Eye (tissue), 1 donor: ENCODE data around the gene TKT.
"Not testable (repeated sequence)": the region's sequence is repeated elsewhere in the genome, so short reads cannot be mapped to it uniquely, and the experiment has no call there.

Source experiments
- DNase-seq: peaks from one replicate; pipeline ENCODE4 v3.0.0-alpha.2; 2015

The TKT gene

GRCh38 chr3:53255775-53256703 lies at the start of gene TKT:
Gene TKT (minus strand): TSS chr3:53256022. CDS start chr3:53255942, 80 bp downstream.
- peak; percentile 92 for DNase-seq

GRCh38 chr3:53303957-53304356 lies 48.1 kb upstream of the TKT start:
- no peak for DNase-seq

- DNase-seq, result no peak
Observed at GRCh38 chr3:53303549-53303948, 47.7 kb upstream of the TKT start.

GRCh38 chr3:53300826-53301225 lies 45.0 kb upstream of the TKT start:
- no peak for DNase-seq

GRCh38 chr3:53299611-53300023 lies 43.8 kb upstream of the TKT start:
- DNase-seq, result peak; percentile 67

- DNase-seq, result no peak
Observed at GRCh38 chr3:53295410-53295809, 39.6 kb upstream of the TKT start.

GRCh38 chr3:53293867-53294266 lies 38.0 kb upstream of the TKT start:
- no peak for DNase-seq

- DNase-seq, result no peak
Observed at GRCh38 chr3:53288214-53288613, 32.4 kb upstream of the TKT start.

GRCh38 chr3:53287131-53287629 lies 31.4 kb upstream of the TKT start:
- no peak for DNase-seq

- DNase-seq, result no peak
Observed at GRCh38 chr3:53286727-53287126, 30.9 kb upstream of the TKT start.

- no peak for DNase-seq
Observed at GRCh38 chr3:53282581-53282980, 26.8 kb upstream of the TKT start.

GRCh38 chr3:53278667-53279066 lies 22.8 kb upstream of the TKT start:
- no peak for DNase-seq

- no peak for DNase-seq
Observed at GRCh38 chr3:53274938-53275605, 19.2 kb upstream of the TKT start.

- DNase-seq, result no peak
Observed at GRCh38 chr3:53273146-53273670, 17.4 kb upstream of the TKT start.

GRCh38 chr3:53269888-53270880 lies 14.4 kb upstream of the TKT start:
- DNase-seq, result peak; percentile 90

- DNase-seq, result not testable (repeated sequence)
Observed at GRCh38 chr3:53269193-53269592, 13.4 kb upstream of the TKT start.

- DNase-seq, result no peak
Observed at GRCh38 chr3:53267766-53268165, 11.9 kb upstream of the TKT start.

GRCh38 chr3:53264718-53265117 lies 8.9 kb upstream of the TKT start:
- DNase-seq, result no peak

GRCh38 chr3:53263907-53264306 lies 8.1 kb upstream of the TKT start:
- no peak for DNase-seq

GRCh38 chr3:53261712-53262111 lies 5.9 kb upstream of the TKT start:
- peak; percentile 81 for DNase-seq

- no peak for DNase-seq
Observed at GRCh38 chr3:53260286-53260785, 4.5 kb upstream of the TKT start.
